ENCODE data around the gene EPHB4.
"Not testable (repeated sequence)": the region's sequence is repeated elsewhere in the genome, so short reads cannot be mapped to it uniquely, and the experiment has no call there.

EPHB4 gene

DNA sequence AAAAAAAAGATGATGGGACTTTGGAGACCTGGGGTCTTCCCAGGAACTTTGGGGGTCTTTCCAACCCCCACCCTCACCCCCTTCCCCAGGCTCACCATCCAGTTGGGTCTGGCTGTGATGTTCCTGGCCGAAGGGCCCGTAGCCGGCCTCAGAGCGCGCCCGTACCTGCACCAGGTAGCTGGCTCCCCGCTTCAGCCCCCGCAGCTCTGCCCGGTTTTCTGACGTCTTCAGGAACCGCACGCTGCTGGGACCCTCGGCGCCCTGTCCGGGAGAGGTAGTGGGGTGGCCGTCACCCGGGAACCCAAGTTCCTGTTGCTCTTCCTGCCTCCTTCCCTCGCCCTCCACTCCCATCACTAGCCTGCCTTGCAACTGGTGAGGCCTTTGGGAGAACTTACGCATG, 10.2 kb downstream of the EPHB4 start:
- Histone ChIP-seq H3K36me3 (ENCODE audit: control insufficient read depth, insufficient read depth, low read length, severe bottlenecking) (peaks cover 9% of the 10 kb centered on the region), H3K4me3 (ENCODE audit: low read length) (no peak overlapping the region)

GRCh38 chr7:100816515-100816914, 10.8 kb downstream of the EPHB4 start:
- H3K9ac ChIP-seq (ENCODE audit: low read length); H3K4me3 ChIP-seq (ENCODE audit: low read length); DNase-seq (ENCODE audit: low read depth); H3K27me3 ChIP-seq (replicated peaks; ENCODE audit: control insufficient read depth, insufficient read depth, low read length); H3K4me1 ChIP-seq (ENCODE audit: control insufficient read depth, insufficient read depth, low read length); H3K9me3 ChIP-seq (ENCODE audit: control insufficient read depth, low read length): not testable (repeated sequence)
- peaks cover 10% of the 10 kb centered on the region for H3K36me3 ChIP-seq (ENCODE audit: control insufficient read depth, insufficient read depth, low read length, severe bottlenecking)

More for the DNA sequence above, 10.2 kb downstream of the EPHB4 start:
- no peaks in the 10 kb centered on the region for H3K4me1 ChIP-seq (ENCODE audit: control insufficient read depth, insufficient read depth, low read length)
- H3K27me3 ChIP-seq (replicated peaks; ENCODE audit: control insufficient read depth, insufficient read depth, low read length) = no peaks in the 10 kb centered on the region
- H3K9ac ChIP-seq (ENCODE audit: low read length) = no peak overlapping the region
- no peak for DNase-seq (ENCODE audit: low read depth)
- H3K9me3 ChIP-seq (ENCODE audit: control insufficient read depth, low read length) = no peaks in the 10 kb centered on the region

DNA sequence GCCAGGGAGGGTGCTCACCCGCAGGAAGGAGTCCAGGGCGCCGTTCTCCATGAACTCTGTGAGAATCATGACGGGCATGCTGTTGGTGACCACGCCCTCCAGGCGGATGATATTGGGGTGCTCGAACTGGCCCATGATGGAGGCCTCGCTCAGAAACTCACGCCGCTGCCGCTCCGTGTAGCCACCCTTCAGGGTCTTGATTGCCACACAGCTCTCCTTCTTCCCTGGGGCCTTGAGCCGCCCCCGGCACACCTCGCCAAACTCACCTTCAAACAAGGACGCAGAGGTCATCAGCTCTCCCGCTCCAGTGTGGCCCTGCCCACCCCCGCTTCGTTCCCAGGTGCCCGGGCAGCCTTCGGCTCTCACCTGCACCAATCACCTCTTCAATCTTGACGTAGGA, 14.6 kb downstream of the EPHB4 start:
- Histone ChIP-seq H3K9ac (ENCODE audit: low read length) (no peak overlapping the region), H3K4me3 (ENCODE audit: low read length) (no peak overlapping the region), H3K36me3 (ENCODE audit: control insufficient read depth, insufficient read depth, low read length, severe bottlenecking) (peaks cover 9% of the 10 kb centered on the region), H3K9me3 (ENCODE audit: control insufficient read depth, low read length) (no peaks in the 10 kb centered on the region), H3K4me1 (ENCODE audit: control insufficient read depth, insufficient read depth, low read length) (no peaks in the 10 kb centered on the region), H3K27me3 (replicated peaks; ENCODE audit: control insufficient read depth, insufficient read depth, low read length) (no peaks in the 10 kb centered on the region)
- no peak for DNase-seq (ENCODE audit: low read depth)

DNA sequence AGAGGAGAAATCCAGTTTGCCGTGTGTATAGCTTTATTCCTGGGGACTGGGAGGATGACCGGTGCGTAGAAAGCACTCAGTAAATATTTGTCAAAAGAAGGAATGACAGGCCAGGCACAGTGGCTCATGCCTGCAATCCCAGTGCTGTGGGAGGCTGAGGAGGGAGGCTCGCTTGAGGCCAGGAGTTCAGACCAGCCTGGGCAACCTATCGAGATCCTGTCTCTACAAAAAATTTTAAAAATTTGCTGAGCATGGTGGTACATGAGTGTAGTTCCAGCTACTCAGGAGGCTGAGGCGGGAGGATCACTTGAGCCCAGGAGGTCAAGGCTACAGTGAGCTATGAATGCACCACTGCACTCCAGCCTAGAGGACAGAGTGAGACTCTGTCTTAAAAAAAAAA, 15.8 kb downstream of the EPHB4 start:
- no peak overlapping the region for H3K9ac ChIP-seq (ENCODE audit: low read length)
- no peaks in the 10 kb centered on the region for H3K9me3 ChIP-seq (ENCODE audit: control insufficient read depth, low read length)
- DNase-seq (ENCODE audit: low read depth) = no peak
- no peak overlapping the region for H3K4me3 ChIP-seq (ENCODE audit: low read length)
- no peaks in the 10 kb centered on the region for H3K27me3 ChIP-seq (replicated peaks; ENCODE audit: control insufficient read depth, insufficient read depth, low read length)
- no peaks in the 10 kb centered on the region for H3K4me1 ChIP-seq (ENCODE audit: control insufficient read depth, insufficient read depth, low read length)
- H3K36me3 ChIP-seq (ENCODE audit: control insufficient read depth, insufficient read depth, low read length, severe bottlenecking) = peaks cover 9% of the 10 kb centered on the region

- Histone ChIP-seq H3K4me1 (ENCODE audit: control insufficient read depth, insufficient read depth, low read length) (peaks cover 4% of the 10 kb centered on the region), H3K9ac (ENCODE audit: low read length) (no peak overlapping the region), H3K4me3 (ENCODE audit: low read length) (no peak overlapping the region), H3K27me3 (replicated peaks; ENCODE audit: control insufficient read depth, insufficient read depth, low read length) (no peaks in the 10 kb centered on the region), H3K36me3 (ENCODE audit: control insufficient read depth, insufficient read depth, low read length, severe bottlenecking) (peaks cover 9% of the 10 kb centered on the region), H3K9me3 (ENCODE audit: control insufficient read depth, low read length) (no peaks in the 10 kb centered on the region)
- no peak for DNase-seq (ENCODE audit: low read depth)
Observed at GRCh38 chr7:100808354-100808875, 18.9 kb downstream of the EPHB4 start.

GRCh38 chr7:100806883-100807282, 20.4 kb downstream of the EPHB4 start:
- H3K4me3 ChIP-seq (ENCODE audit: low read length); DNase-seq (ENCODE audit: low read depth); H3K27me3 ChIP-seq (replicated peaks; ENCODE audit: control insufficient read depth, insufficient read depth, low read length); H3K9me3 ChIP-seq (ENCODE audit: control insufficient read depth, low read length); H3K36me3 ChIP-seq (ENCODE audit: control insufficient read depth, insufficient read depth, low read length, severe bottlenecking); H3K4me1 ChIP-seq (ENCODE audit: control insufficient read depth, insufficient read depth, low read length); H3K9ac ChIP-seq (ENCODE audit: low read length): not testable (repeated sequence)

- no peaks in the 10 kb centered on the region for H3K36me3 ChIP-seq (ENCODE audit: control insufficient read depth, insufficient read depth, low read length, severe bottlenecking)
Observed at GRCh38 chr7:100806276-100806675, 21.0 kb downstream of the EPHB4 start.

GRCh38 chr7:100804681-100805431, 22.5 kb downstream of the EPHB4 start:
- H3K36me3 ChIP-seq (ENCODE audit: control insufficient read depth, insufficient read depth, low read length, severe bottlenecking) = no peaks in the 10 kb centered on the region
- peaks cover 7% of the 10 kb centered on the region for H3K4me1 ChIP-seq (ENCODE audit: control insufficient read depth, insufficient read depth, low read length)
- H3K27me3 ChIP-seq (replicated peaks; ENCODE audit: control insufficient read depth, insufficient read depth, low read length) = no peaks in the 10 kb centered on the region
- no peak overlapping the region for H3K9ac ChIP-seq (ENCODE audit: low read length)
- no peaks in the 10 kb centered on the region for H3K9me3 ChIP-seq (ENCODE audit: control insufficient read depth, low read length)
- DNase-seq (ENCODE audit: low read depth) = no peak
- H3K4me3 ChIP-seq (ENCODE audit: low read length) = no peak overlapping the region

More at GRCh38 chr7:100806276-100806675, 21.0 kb downstream of the EPHB4 start:
- Histone ChIP-seq H3K4me1 (ENCODE audit: control insufficient read depth, insufficient read depth, low read length) (peaks cover 7% of the 10 kb centered on the region), H3K9me3 (ENCODE audit: control insufficient read depth, low read length) (no peaks in the 10 kb centered on the region), H3K9ac (ENCODE audit: low read length) (no peak overlapping the region), H3K27me3 (replicated peaks; ENCODE audit: control insufficient read depth, insufficient read depth, low read length) (no peaks in the 10 kb centered on the region), H3K4me3 (ENCODE audit: low read length) (no peak overlapping the region)
- no peak for DNase-seq (ENCODE audit: low read depth)

GRCh38 chr7:100803398-100804161, 23.7 kb downstream of the EPHB4 start:
- DNase-seq (ENCODE audit: low read depth) = peak; percentile 96
- H3K4me3 ChIP-seq (ENCODE audit: low read length) = peak overlapping the region; percentile 54
- H3K9me3 ChIP-seq (ENCODE audit: control insufficient read depth, low read length) = no peaks in the 10 kb centered on the region
- no peaks in the 10 kb centered on the region for H3K36me3 ChIP-seq (ENCODE audit: control insufficient read depth, insufficient read depth, low read length, severe bottlenecking)
- H3K9ac ChIP-seq (ENCODE audit: low read length) = peak overlapping the region; percentile 60
- H3K4me1 ChIP-seq (ENCODE audit: control insufficient read depth, insufficient read depth, low read length) = peaks cover 7% of the 10 kb centered on the region
- H3K27me3 ChIP-seq (replicated peaks; ENCODE audit: control insufficient read depth, insufficient read depth, low read length) = no peaks in the 10 kb centered on the region

GRCh38 chr7:100802951-100803350, 24.4 kb downstream of the EPHB4 start:
- Histone ChIP-seq H3K9ac (ENCODE audit: low read length) (no peak overlapping the region), H3K36me3 (ENCODE audit: control insufficient read depth, insufficient read depth, low read length, severe bottlenecking) (no peaks in the 10 kb centered on the region), H3K27me3 (replicated peaks; ENCODE audit: control insufficient read depth, insufficient read depth, low read length) (no peaks in the 10 kb centered on the region), H3K9me3 (ENCODE audit: control insufficient read depth, low read length) (no peaks in the 10 kb centered on the region), H3K4me1 (ENCODE audit: control insufficient read depth, insufficient read depth, low read length) (peaks cover 7% of the 10 kb centered on the region), H3K4me3 (ENCODE audit: low read length) (peak overlapping the region; percentile 54)
- peak; percentile 25 for DNase-seq (ENCODE audit: low read depth)

- Histone ChIP-seq H3K4me3 (ENCODE audit: low read length) (no peak overlapping the region), H3K4me1 (ENCODE audit: control insufficient read depth, insufficient read depth, low read length) (peaks cover 7% of the 10 kb centered on the region), H3K9ac (ENCODE audit: low read length) (no peak overlapping the region), H3K9me3 (ENCODE audit: control insufficient read depth, low read length) (no peaks in the 10 kb centered on the region), H3K27me3 (replicated peaks; ENCODE audit: control insufficient read depth, insufficient read depth, low read length) (peaks cover 3% of the 10 kb centered on the region), H3K36me3 (ENCODE audit: control insufficient read depth, insufficient read depth, low read length, severe bottlenecking) (no peaks in the 10 kb centered on the region)
- peak; percentile 95 for DNase-seq (ENCODE audit: low read depth)
Observed at GRCh38 chr7:100801833-100802568, 25.3 kb downstream of the EPHB4 start.

All from adipocyte (in vitro differentiated cells).